HG03460 (cell line): ENCODE data around the gene IGF2.

Source experiments
- ATAC-seq: cut with Tn5 transposase; IDR thresholded peaks from one replicate; pipeline ENCODE4 v1.9.1; 2021; ENCODE audit not compliant: unreplicated experiment

Gene IGF2

GRCh38 chr11:2137202-2138067 is 1.8 kb downstream of the IGF2 start:
- no peak for ATAC-seq

- no peak for ATAC-seq
These were observed 2.3 kb downstream of the IGF2 start for GRCh38 chr11:2136952-2137201.

- ATAC-seq = no peak
These were observed 2.8 kb downstream of the IGF2 start for GRCh38 chr11:2136209-2136951.

GRCh38 chr11:2135648-2136201 is 3.5 kb downstream of the IGF2 start:
- ATAC-seq = no peak

GRCh38 chr11:2135018-2135569 is 4.1 kb downstream of the IGF2 start:
- no peak for ATAC-seq

- ATAC-seq = no peak
These were observed 4.9 kb downstream of the IGF2 start for GRCh38 chr11:2134022-2135010.

- ATAC-seq = no peak
These were observed 5.8 kb downstream of the IGF2 start for GRCh38 chr11:2133241-2134021.

- ATAC-seq = no peak
These were observed 6.3 kb downstream of the IGF2 start for GRCh38 chr11:2132874-2133240.

- no peak for ATAC-seq
These were observed 6.9 kb downstream of the IGF2 start for GRCh38 chr11:2132246-2132645.

- no peak for ATAC-seq
These were observed 7.6 kb downstream of the IGF2 start for GRCh38 chr11:2131371-2132236.

GRCh38 chr11:2130881-2131352 is 8.3 kb downstream of the IGF2 start:
- ATAC-seq = no peak

- no peak for ATAC-seq
These were observed 9.4 kb downstream of the IGF2 start for GRCh38 chr11:2129699-2130366.

GRCh38 chr11:2129308-2129698 is 9.9 kb downstream of the IGF2 start:
- ATAC-seq = no peak

GRCh38 chr11:2128511-2129307 is 10.5 kb downstream of the IGF2 start:
- ATAC-seq = no peak

GRCh38 chr11:2128130-2128510 is 11.1 kb downstream of the IGF2 start:
- ATAC-seq = no peak

GRCh38 chr11:2127482-2128129 is 11.6 kb downstream of the IGF2 start:
- no peak for ATAC-seq

GRCh38 chr11:2126520-2127085 is 12.6 kb downstream of the IGF2 start:
- ATAC-seq = no peak
